ENCODE results near the gene NIPA2.

The NIPA2 gene

DNA sequence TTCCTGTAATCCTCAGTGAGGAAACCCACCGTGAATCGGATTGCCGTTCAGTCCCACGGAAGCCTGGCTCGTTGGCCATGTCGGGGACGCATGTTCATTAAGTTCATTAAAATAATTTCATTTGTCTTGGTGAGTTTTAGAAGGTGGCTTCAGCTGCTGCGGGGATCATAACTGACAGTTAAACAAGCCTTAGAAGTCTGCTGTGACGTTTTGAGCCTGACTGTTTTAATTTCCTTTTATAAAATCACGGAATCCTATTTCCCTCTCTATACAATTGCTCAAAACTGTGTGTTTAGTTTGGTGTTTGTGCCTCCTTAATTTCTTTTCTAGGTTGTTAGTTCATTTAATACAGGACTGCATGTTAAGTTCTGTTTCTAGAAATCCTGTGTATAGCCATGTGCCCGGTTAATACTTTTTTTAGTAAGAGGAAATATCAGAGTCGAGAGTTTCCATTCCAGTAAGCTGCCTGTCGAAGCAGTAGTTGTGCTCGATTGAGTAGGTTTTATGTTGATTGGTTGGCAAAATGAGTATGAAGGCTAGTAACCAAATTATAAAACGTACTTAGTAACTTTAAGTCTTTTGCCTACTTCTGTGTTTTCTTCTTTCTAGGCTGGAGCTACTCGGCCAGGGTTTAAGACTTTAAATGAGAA is 705 bp downstream of the NIPA2 start:
- peak overlapping the region; percentile 97 for H3K9ac ChIP-seq (ENCODE audit: low read depth, low read length)
- H3K36me3 ChIP-seq (ENCODE audit: insufficient read depth, low read length): peaks cover 17% of the 10 kb centered on the region
- peak overlapping the region; percentile 90 for H2AFZ ChIP-seq (ENCODE audit: low read depth, low read length)
- H3K4me3 ChIP-seq (ENCODE audit: low read depth in 1 of 2, low read length in 2 of 2): peak overlapping the region; percentile 94 to 100
- DNase-seq (no peak), ATAC-seq (ENCODE audit: insufficient read depth, low read depth) (no peak)
- peaks cover 55% of the 10 kb centered on the region for H3K79me2 ChIP-seq (ENCODE audit: insufficient read depth, low read length)
- peak overlapping the region; percentile 96 for H3K4me2 ChIP-seq (ENCODE audit: insufficient read depth, low read length)
- TF ChIP-seq EZH2 (IDR thresholded peaks at IDR 0.05; ENCODE audit: borderline replicate concordance, low read depth, low read length, severe bottlenecking) (no peak), CTCF (IDR thresholded peaks at IDR 0.05; ENCODE audit: borderline replicate concordance, extremely low read depth, low read length, poor library complexity, severe bottlenecking) (no peak)
- H3K9me3 ChIP-seq (ENCODE audit: insufficient read depth, low read length, severe bottlenecking): no peaks in the 10 kb centered on the region
- H4K20me1 ChIP-seq (ENCODE audit: insufficient read depth, low read length): peaks cover 24% of the 10 kb centered on the region
- H3K27me3 ChIP-seq (ENCODE audit: insufficient read depth, low read length, poor library complexity): no peaks in the 10 kb centered on the region
- peaks cover 31% of the 10 kb centered on the region for H3K4me1 ChIP-seq (ENCODE audit: insufficient read depth, low read length)
- H3K27ac ChIP-seq (ENCODE audit: low read length): peak overlapping the region; percentile 90

GRCh38 chr15:22844421-22845288 is 6.2 kb downstream of the NIPA2 start:
- ATAC-seq (ENCODE audit: insufficient read depth, low read depth) (no peak), DNase-seq (no peak)
- H3K9ac ChIP-seq (ENCODE audit: low read depth, low read length): no peak overlapping the region
- H3K4me1 ChIP-seq (ENCODE audit: insufficient read depth, low read length): peaks cover 22% of the 10 kb centered on the region
- H2AFZ ChIP-seq (ENCODE audit: low read depth, low read length): no peak overlapping the region
- H4K20me1 ChIP-seq (ENCODE audit: insufficient read depth, low read length): peaks cover 46% of the 10 kb centered on the region
- no peak overlapping the region for H3K4me2 ChIP-seq (ENCODE audit: insufficient read depth, low read length)
- no peak overlapping the region for H3K27ac ChIP-seq (ENCODE audit: low read length)
- peaks cover 91% of the 10 kb centered on the region for H3K79me2 ChIP-seq (ENCODE audit: insufficient read depth, low read length)
- peaks cover 61% of the 10 kb centered on the region for H3K36me3 ChIP-seq (ENCODE audit: insufficient read depth, low read length)
- no peak for TF ChIP-seq EZH2 (IDR thresholded peaks at IDR 0.05; ENCODE audit: borderline replicate concordance, low read depth, low read length, severe bottlenecking)
- H3K27me3 ChIP-seq (ENCODE audit: insufficient read depth, low read length, poor library complexity): no peaks in the 10 kb centered on the region
- no peak overlapping the region for H3K4me3 ChIP-seq (ENCODE audit: low read depth in 1 of 2, low read length in 2 of 2)
- no peaks in the 10 kb centered on the region for H3K9me3 ChIP-seq (ENCODE audit: insufficient read depth, low read length, severe bottlenecking)

DNA sequence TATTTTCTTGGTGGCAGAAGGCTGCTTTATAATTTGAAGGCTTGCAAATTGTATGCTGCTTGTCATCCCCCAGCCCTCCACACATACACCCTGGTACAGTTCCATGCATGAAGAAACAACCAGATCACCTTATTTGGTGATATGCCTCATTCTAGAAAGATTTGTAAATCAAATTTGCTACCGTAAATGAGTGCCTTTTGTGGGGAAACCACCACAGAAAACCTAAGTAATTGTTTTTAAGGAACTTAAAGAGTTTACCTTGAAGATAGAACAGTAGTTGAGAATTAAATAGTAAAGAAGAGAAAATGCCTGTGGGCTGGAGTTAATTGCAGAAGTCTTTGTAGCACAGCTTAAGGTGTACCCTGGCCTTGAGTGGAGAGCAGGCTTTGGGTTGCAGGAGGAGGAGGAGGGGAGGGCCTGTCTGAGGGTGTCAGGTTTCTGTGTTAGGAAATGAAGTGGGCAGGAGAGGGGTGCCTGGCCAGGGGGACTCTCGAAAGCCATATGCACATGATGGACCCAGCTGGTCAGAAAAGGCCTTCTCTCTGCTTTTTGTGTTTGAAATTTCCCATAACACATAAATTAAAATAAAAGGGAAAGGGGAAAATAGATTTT is 6.9 kb downstream of the NIPA2 start:
- ATAC-seq (ENCODE audit: insufficient read depth, low read depth) (no peak), DNase-seq (no peak)
- H2AFZ ChIP-seq (ENCODE audit: low read depth, low read length): no peak overlapping the region
- H3K27me3 ChIP-seq (ENCODE audit: insufficient read depth, low read length, poor library complexity): no peaks in the 10 kb centered on the region
- no peak overlapping the region for H3K9ac ChIP-seq (ENCODE audit: low read depth, low read length)
- peaks cover 46% of the 10 kb centered on the region for H4K20me1 ChIP-seq (ENCODE audit: insufficient read depth, low read length)
- no peak overlapping the region for H3K27ac ChIP-seq (ENCODE audit: low read length)
- no peaks in the 10 kb centered on the region for H3K9me3 ChIP-seq (ENCODE audit: insufficient read depth, low read length, severe bottlenecking)
- no peak overlapping the region for H3K4me2 ChIP-seq (ENCODE audit: insufficient read depth, low read length)
- H3K4me1 ChIP-seq (ENCODE audit: insufficient read depth, low read length): peaks cover 14% of the 10 kb centered on the region
- TF ChIP-seq EZH2 (IDR thresholded peaks at IDR 0.05; ENCODE audit: borderline replicate concordance, low read depth, low read length, severe bottlenecking) (no peak), CTCF (IDR thresholded peaks at IDR 0.05; ENCODE audit: borderline replicate concordance, extremely low read depth, low read length, poor library complexity, severe bottlenecking) (no peak)
- H3K4me3 ChIP-seq (ENCODE audit: low read depth in 1 of 2, low read length in 2 of 2): no peak overlapping the region
- H3K79me2 ChIP-seq (ENCODE audit: insufficient read depth, low read length): peaks cover 90% of the 10 kb centered on the region
- H3K36me3 ChIP-seq (ENCODE audit: insufficient read depth, low read length): peaks cover 68% of the 10 kb centered on the region

- Histone ChIP-seq H3K79me2 (ENCODE audit: insufficient read depth, low read length) (peaks cover 83% of the 10 kb centered on the region), H3K27me3 (ENCODE audit: insufficient read depth, low read length, poor library complexity) (no peaks in the 10 kb centered on the region), H3K36me3 (ENCODE audit: insufficient read depth, low read length) (peaks cover 71% of the 10 kb centered on the region), H3K9me3 (ENCODE audit: insufficient read depth, low read length, severe bottlenecking) (no peaks in the 10 kb centered on the region), H3K9ac (ENCODE audit: low read depth, low read length) (no peak overlapping the region), H3K4me1 (ENCODE audit: insufficient read depth, low read length) (peaks cover 7% of the 10 kb centered on the region; the same call in 1 of the 2 replicates), H3K4me2 (ENCODE audit: insufficient read depth, low read length) (no peak overlapping the region), H3K27ac (ENCODE audit: low read length) (no peak overlapping the region), H4K20me1 (ENCODE audit: insufficient read depth, low read length) (peaks cover 46% of the 10 kb centered on the region), H2AFZ (ENCODE audit: low read depth, low read length) (no peak overlapping the region), H3K4me3 (ENCODE audit: low read depth in 1 of 2, low read length in 2 of 2) (no peak overlapping the region)
- DNase-seq (no peak), ATAC-seq (ENCODE audit: insufficient read depth, low read depth) (no peak)
- TF ChIP-seq CTCF (IDR thresholded peaks at IDR 0.05; ENCODE audit: borderline replicate concordance, extremely low read depth, low read length, poor library complexity, severe bottlenecking) (no peak), EZH2 (IDR thresholded peaks at IDR 0.05; ENCODE audit: borderline replicate concordance, low read depth, low read length, severe bottlenecking) (no peak)
Observed at GRCh38 chr15:22846073-22846472, 7.6 kb downstream of the NIPA2 start.
